Colonic mucosa (tissue), 4 donors: ENCODE data around the gene MYH2. TPM values are rescaled to one million over a fixed set of nuclear protein-coding genes. Genes with fewer than 3 reads are reported as not detected.

ENCODE experiments used
- DNase-seq: peaks from one replicate; pipeline ENCODE4 v3.0.0-alpha.2; 2020
- H3K27ac ChIP-seq: fragments of 200-600 bp; one replicate; pipeline ENCODE4 v1.8.0; 2021
- H3K27me3 ChIP-seq: fragments of 200-600 bp; one replicate; pipeline ENCODE4 v1.8.0; 2021
- H3K36me3 ChIP-seq: fragments of 200-600 bp; one replicate; pipeline ENCODE4 v1.8.0; 2021
- H3K4me1 ChIP-seq: fragments of 200-600 bp; one replicate; pipeline ENCODE4 v1.8.0; 2021; ENCODE audit warnings: mild to moderate bottlenecking
- H3K4me3 ChIP-seq: fragments of 200-600 bp; one replicate; pipeline ENCODE4 v1.8.0; 2021
- H3K9ac ChIP-seq, 2 donors: one replicate each; pipeline ENCODE4 v1.7.0; 2013; ENCODE audit warnings: control low read depth in 2 of 2, low read depth in 2 of 2, low read length in 2 of 2
- H3K9me3 ChIP-seq: fragments of 200-600 bp; one replicate; pipeline ENCODE4 v1.8.0; 2021
- intact Hi-C: fragments of 100-400 bp; cut with DNase I; formaldehyde crosslinking; loops from one replicate; pipeline ENCODE4 v1.14.1; 2022
- total RNA-seq, 2 donors: library from RNA; stranded (reverse); fragmentation: NEBNext Ultra II Directional in 1 of 2; extraction: Animal tissue kit (Norgen Biotek cat#: 25700) in 1 of 2; gene quantifications; one replicate each; pipeline ENCODE4 v1.2.1, GENCODE V29; 2021
- TF ChIP-seq, protein P1 (sequence below): fragments of 200-600 bp; IDR thresholded peaks from one replicate; pipeline ENCODE4 v1.8.0; 2022; ENCODE audit warnings: antibody characterized with exemption, mild to moderate bottlenecking
- donor health status: healthy.
- donor health status: DM: no; HTN: no; CAD: no.
- donor health status: DM: no; HTN: no; CAD: no.

MYH2 gene
- total RNA-seq, 2 donors from 2014 or later = 0.48 TPM; not detected in 1

DNA sequence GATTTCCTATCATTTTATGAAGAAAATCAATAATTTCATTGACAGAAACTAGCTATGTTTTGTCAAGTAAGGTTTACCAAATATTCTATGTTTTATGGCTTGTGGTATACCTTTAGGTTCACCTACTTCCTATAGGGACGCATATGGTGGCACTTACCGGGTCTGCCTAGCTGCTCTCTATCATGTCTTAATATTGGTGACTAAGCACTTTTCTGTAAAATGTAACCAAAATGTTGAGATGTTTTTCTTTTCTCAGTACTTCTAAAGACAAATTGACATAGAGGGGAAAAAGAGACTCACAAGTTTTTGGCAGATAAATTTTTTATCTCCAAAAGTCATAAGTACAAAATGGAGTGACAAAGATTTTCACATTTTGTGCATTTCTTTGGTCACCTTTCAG lies 57.5 kb downstream of the MYH2 start:
- no peak for DNase-seq
- Histone ChIP-seq H3K4me1 (no peaks in the 10 kb centered on the region), H3K27ac (no peak overlapping the region), H3K9ac (no peak overlapping the region), H3K9me3 (no peaks in the 10 kb centered on the region), H3K36me3 (no peaks in the 10 kb centered on the region), H3K4me3 (no peak overlapping the region), H3K27me3 (no peaks in the 10 kb centered on the region)
- TF ChIP-seq, protein P1, sequence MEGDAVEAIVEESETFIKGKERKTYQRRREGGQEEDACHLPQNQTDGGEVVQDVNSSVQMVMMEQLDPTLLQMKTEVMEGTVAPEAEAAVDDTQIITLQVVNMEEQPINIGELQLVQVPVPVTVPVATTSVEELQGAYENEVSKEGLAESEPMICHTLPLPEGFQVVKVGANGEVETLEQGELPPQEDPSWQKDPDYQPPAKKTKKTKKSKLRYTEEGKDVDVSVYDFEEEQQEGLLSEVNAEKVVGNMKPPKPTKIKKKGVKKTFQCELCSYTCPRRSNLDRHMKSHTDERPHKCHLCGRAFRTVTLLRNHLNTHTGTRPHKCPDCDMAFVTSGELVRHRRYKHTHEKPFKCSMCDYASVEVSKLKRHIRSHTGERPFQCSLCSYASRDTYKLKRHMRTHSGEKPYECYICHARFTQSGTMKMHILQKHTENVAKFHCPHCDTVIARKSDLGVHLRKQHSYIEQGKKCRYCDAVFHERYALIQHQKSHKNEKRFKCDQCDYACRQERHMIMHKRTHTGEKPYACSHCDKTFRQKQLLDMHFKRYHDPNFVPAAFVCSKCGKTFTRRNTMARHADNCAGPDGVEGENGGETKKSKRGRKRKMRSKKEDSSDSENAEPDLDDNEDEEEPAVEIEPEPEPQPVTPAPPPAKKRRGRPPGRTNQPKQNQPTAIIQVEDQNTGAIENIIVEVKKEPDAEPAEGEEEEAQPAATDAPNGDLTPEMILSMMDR = no peak
- intact Hi-C loops = no loop called here

DNA sequence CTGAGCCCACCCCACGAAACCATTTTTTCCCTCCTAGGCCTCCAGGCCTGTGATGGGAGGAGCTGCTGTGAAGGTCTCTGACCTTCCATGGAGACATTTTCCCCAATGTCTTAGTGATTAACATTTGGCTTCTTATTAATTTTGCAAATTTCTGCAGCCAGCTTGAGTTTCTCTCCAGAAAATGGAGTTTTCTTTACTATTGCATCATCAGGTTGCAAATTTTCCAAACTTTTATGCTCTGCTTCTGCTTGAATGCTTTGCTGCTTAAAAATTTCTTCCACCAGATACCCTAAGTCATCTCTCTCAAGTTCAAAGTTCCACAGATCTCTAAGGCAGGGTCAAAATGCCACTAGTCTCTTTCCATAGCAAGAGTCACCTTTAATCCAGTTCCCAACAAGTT lies 67.2 kb downstream of the MYH2 start:
- intact Hi-C loops = no loop called here
- DNase-seq = no peak
- no peaks in the 10 kb centered on the region for H3K36me3 ChIP-seq
- no peaks in the 10 kb centered on the region for H3K27me3 ChIP-seq
- H3K4me1 ChIP-seq = no peaks in the 10 kb centered on the region
- no peak overlapping the region for H3K9ac ChIP-seq
- TF ChIP-seq, protein P1 = no peak
- H3K4me3 ChIP-seq = no peak overlapping the region
- H3K27ac ChIP-seq = no peak overlapping the region
- H3K9me3 ChIP-seq = no peaks in the 10 kb centered on the region

GRCh38 chr17:10477701-10478100 lies 71.8 kb downstream of the MYH2 start:
- TF ChIP-seq, protein P1 = no peak
- no peak overlapping the region for H3K27ac ChIP-seq
- intact Hi-C loops = no loop called here
- no peaks in the 10 kb centered on the region for H3K9me3 ChIP-seq
- DNase-seq = no peak
- no peak overlapping the region for H3K9ac ChIP-seq
- H3K4me1 ChIP-seq = no peaks in the 10 kb centered on the region
- no peak overlapping the region for H3K4me3 ChIP-seq
- no peaks in the 10 kb centered on the region for H3K36me3 ChIP-seq
- H3K27me3 ChIP-seq = no peaks in the 10 kb centered on the region

DNA sequence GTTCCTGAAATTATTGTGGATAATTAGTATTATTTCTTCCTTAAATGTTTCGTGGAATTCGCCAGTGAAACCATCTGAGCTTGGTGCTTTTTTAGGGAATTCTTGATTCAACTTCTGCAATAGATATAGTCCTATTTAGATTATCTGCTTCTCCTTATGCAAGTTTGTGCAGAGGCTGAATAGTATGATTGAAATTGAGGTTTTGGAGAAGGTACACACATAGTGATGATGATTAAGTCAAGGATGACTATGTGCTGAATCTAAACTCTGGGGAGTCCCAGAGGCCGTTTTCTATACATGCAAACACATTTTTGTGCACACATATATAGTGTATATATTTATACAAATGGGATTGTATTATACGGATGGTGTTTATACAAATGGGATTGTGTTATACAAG lies 74.9 kb downstream of the MYH2 start:
- H3K9me3 ChIP-seq = no peaks in the 10 kb centered on the region
- H3K36me3 ChIP-seq = no peaks in the 10 kb centered on the region
- no peak overlapping the region for H3K9ac ChIP-seq
- H3K4me1 ChIP-seq = no peaks in the 10 kb centered on the region
- no peak overlapping the region for H3K27ac ChIP-seq
- intact Hi-C loops = no loop called here
- H3K4me3 ChIP-seq = no peak overlapping the region
- TF ChIP-seq, protein P1 = no peak
- H3K27me3 ChIP-seq = no peaks in the 10 kb centered on the region
- no peak for DNase-seq

- H3K9ac ChIP-seq = no peak overlapping the region
- intact Hi-C loops = no loop called here
- no peak overlapping the region for H3K4me3 ChIP-seq
- no peak for DNase-seq
- no peaks in the 10 kb centered on the region for H3K4me1 ChIP-seq
- no peaks in the 10 kb centered on the region for H3K36me3 ChIP-seq
- TF ChIP-seq, protein P1 = no peak
- H3K9me3 ChIP-seq = no peaks in the 10 kb centered on the region
- no peaks in the 10 kb centered on the region for H3K27me3 ChIP-seq
- H3K27ac ChIP-seq = no peak overlapping the region
These were observed 77.6 kb downstream of the MYH2 start for GRCh38 chr17:10471858-10472257.

Other genes with a start within 250 kb of the MYH2 start
- gene MYH13, start 176.7 kb downstream of the MYH2 start, total RNA-seq = under 1 TPM in 1 of 2 donors, not detected in 1; 0.11 TPM
- not detected for gene MYH8, start 127.7 kb downstream of the MYH2 start, total RNA-seq
- gene MYH4, start 80.1 kb downstream of the MYH2 start, total RNA-seq = not detected
- not detected for gene MYH1, start 31.1 kb downstream of the MYH2 start, total RNA-seq
- gene MYH3, start 107.7 kb upstream of the MYH2 start, total RNA-seq = 1 to 10 TPM; 1.3 to 1.7 TPM
- gene SCO1, start 147.9 kb upstream of the MYH2 start, total RNA-seq = 10 to 100 TPM; 41.8 to 54.7 TPM
- 1 to 10 TPM; 4.1 to 7.7 TPM for gene ADPRM, start 147.9 kb upstream of the MYH2 start, total RNA-seq
- 10 to 100 TPM; 14.5 to 17.6 TPM for gene TMEM220, start 180.4 kb upstream of the MYH2 start, total RNA-seq